Sigmoid colon (tissue), 4 donors: ENCODE results near the gene MPND.

Source experiments
- CTCF ChIP-seq, 4 experiments: fragments of 450-650 bp in 3 of 4; fragments of 200-600 bp in 1 of 4; IDR thresholded peaks; one replicate each; pipeline ENCODE4 v1.5.1; 2016 to 2019; ENCODE audit warnings: antibody characterized with exemption in 4 of 4, mild to moderate bottlenecking in 3 of 4, moderate library complexity in 2 of 4
- EP300 ChIP-seq, 4 donors: sonication (generic); formaldehyde crosslinking; IDR thresholded peaks; one replicate each; pipeline ENCODE4 v1.6.1; 2017; ENCODE audit warnings: antibody characterized with exemption in 4 of 4
- POLR2A ChIP-seq, 2 donors: fragments of 450-650 bp; IDR thresholded peaks; one replicate each; pipeline ENCODE4 v1.6.1; 2016; ENCODE audit warnings: antibody characterized with exemption in 2 of 2, mild to moderate bottlenecking in 2 of 2, moderate library complexity in 2 of 2

GRCh38 chr19:4329858-4330257 lies 13.5 kb upstream of the MPND start:
- TF ChIP-seq POLR2A (IDR thresholded peaks at IDR 0.05): no peak
- TF ChIP-seq CTCF (IDR thresholded peaks at IDR 0.05): no peak
- no peak for TF ChIP-seq EP300 (IDR thresholded peaks at IDR 0.05)
